A673 (cell line): Measurements from ENCODE around the gene INAFM2. TPM values are rescaled to one million over a fixed set of nuclear protein-coding genes. Genes with fewer than 3 reads are reported as not detected.

ENCODE experiments used
- BruUV-seq: library from RNA; stranded (reverse); fragments of 400-500 nt; replicated peaks from 2 replicates; lab custom pipeline; 2021; lab: Mats Ljungman, UMichigan
- CTCF ChIA-PET: fragments of 300-600 bp; sonication (Branson Sonifier 250); formaldehyde crosslinking; loops from one replicate; lab custom pipeline; 2022; ENCODE audit warnings: antibody characterized with exemption; lab: Charles Lee
- POLR2A ChIA-PET: fragments of 300-600 bp; sonication (Branson Sonifier 250); formaldehyde crosslinking; loops from one replicate; lab custom pipeline; 2022; ENCODE audit warnings: antibody characterized with exemption; ENCODE audit not compliant: low non-redundant PET; lab: Charles Lee
- DNase-seq: peaks from one replicate; pipeline ENCODE4 v3.0.0-alpha.2; 2015; ENCODE audit warnings: low spot score
- H3K27ac ChIP-seq: fragments of 200-600 bp; sonication (generic); 2 replicates; pipeline ENCODE4 v1.5.1; 2016; ENCODE audit warnings: mixed run types, low read depth, mild to moderate bottlenecking, mixed read lengths, antibody characterized with exemption, low read length; ENCODE audit not compliant: poor library complexity, severe bottlenecking
- H3K27me3 ChIP-seq: fragments of 200-600 bp; sonication (generic); replicated peaks from 2 replicates; pipeline ENCODE4 v1.6.1; 2017; ENCODE audit warnings: mixed run types, low read depth, mild to moderate bottlenecking, mixed read lengths, antibody characterized with exemption, low read length; ENCODE audit not compliant: insufficient read depth, poor library complexity
- H3K36me3 ChIP-seq: fragments of 200-600 bp; sonication (generic); 2 replicates; pipeline ENCODE4 v1.6.1; 2016; ENCODE audit warnings: mixed run types, mild to moderate bottlenecking, mixed read lengths, antibody characterized with exemption, low read length; ENCODE audit not compliant: insufficient read depth, poor library complexity, severe bottlenecking
- H3K4me1 ChIP-seq: fragments of 200-600 bp; sonication (generic); 2 replicates; pipeline ENCODE4 v1.6.1; 2017; ENCODE audit warnings: mixed run types, mild to moderate bottlenecking, mixed read lengths, antibody characterized with exemption, low read length; ENCODE audit not compliant: insufficient read depth, poor library complexity, severe bottlenecking
- H3K4me3 ChIP-seq: fragments of 200-600 bp; sonication (generic); 2 replicates; pipeline ENCODE4 v1.5.1; 2016; ENCODE audit warnings: low read depth, mixed run types, mild to moderate bottlenecking, mixed read lengths, low read length; ENCODE audit not compliant: poor library complexity, severe bottlenecking
- H3K9me3 ChIP-seq: fragments of 200-600 bp; sonication (generic); 2 replicates; pipeline ENCODE4 v1.6.1; 2016; ENCODE audit warnings: mixed run types, low read depth, mild to moderate bottlenecking, mixed read lengths, antibody characterized with exemption, low read length; ENCODE audit not compliant: poor library complexity, severe bottlenecking
- CTCF ChIP-seq: fragments of 300-800, 200-600 bp; sonication (generic); conservative IDR thresholded peaks from 2 replicates; pipeline ENCODE4 v1.5.1; 2017; ENCODE audit warnings: low read depth, mild to moderate bottlenecking, antibody characterized with exemption, low read length, moderate library complexity, mixed read lengths
- EZH2 ChIP-seq: fragments of 200-600 bp; sonication (generic); IDR thresholded peaks from 2 replicates; pipeline ENCODE4 v1.6.1; 2017; ENCODE audit warnings: borderline replicate concordance, low read depth, mild to moderate bottlenecking, mixed read lengths, antibody characterized with exemption, low read length; ENCODE audit not compliant: poor library complexity, severe bottlenecking
- intact Hi-C: fragments of 100-400 bp; cut with micrococcal nuclease; formaldehyde crosslinking; loops from one replicate; pipeline ENCODE4 v1.10.0; 2022; ENCODE audit not compliant: unreplicated experiment
- total RNA-seq: library from RNA; stranded (reverse); gene quantifications from 2 replicates; pipeline ENCODE4 v1.2.3, GENCODE V29; 2021

INAFM2 gene
- total RNA-seq, 1 experiment from 2014 or later = 14.5 TPM

GRCh38 chr15:40295297-40295696 lies 28.2 kb upstream of the INAFM2 start:
- DNase-seq = no peak
- ChIA-PET CTCF (interaction anchor here (0.6 kb wide), 1 partner anchor 1170 kb away, joined by 3 read pairs; no protein-coding TSS in a partner anchor), POLR2A (no interaction called here)
- Histone ChIP-seq H3K27ac (no peak overlapping the region), H3K9me3 (no peaks in the 10 kb centered on the region), H3K27me3 (no peaks in the 10 kb centered on the region), H3K4me1 (peaks cover 15% of the 10 kb centered on the region), H3K4me3 (no peak overlapping the region), H3K36me3 (no peaks in the 10 kb centered on the region)
- TF ChIP-seq EZH2 (no peak), CTCF (no peak)
- no TSS peak for BruUV-seq
- intact Hi-C loops = no loop called here

DNA sequence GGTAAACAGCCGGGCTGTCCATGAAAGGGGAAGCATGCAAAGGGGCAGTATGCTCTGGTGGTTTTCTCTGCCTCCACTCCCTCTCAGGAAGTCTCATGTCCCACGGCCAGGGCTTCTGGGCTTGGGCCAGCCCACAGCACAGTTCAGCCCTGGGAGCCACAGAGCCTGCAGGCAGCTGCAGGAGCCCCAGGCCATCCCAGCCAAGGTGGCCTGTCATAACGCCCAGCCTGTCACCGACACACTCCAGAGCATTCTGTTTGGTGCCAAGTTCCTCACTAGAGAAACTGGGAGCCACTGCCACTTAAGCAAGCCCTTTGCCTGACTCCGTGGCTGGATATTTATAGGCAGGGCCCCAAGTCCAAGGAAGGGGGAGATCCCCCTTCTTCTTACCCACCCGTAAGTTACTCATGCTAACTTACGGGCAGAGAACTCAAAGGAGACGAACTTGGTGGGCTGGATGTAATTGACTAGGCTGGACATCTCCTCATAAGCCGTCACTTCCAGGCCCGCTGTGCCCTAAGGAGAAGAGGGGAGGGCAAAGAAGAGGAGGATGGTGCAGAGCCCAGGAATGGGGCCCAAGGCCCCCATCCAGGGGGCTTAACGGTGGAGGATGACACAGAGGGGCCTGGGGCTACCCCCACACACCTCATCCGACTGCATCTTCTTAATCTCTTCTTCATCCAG lies 27.5 kb upstream of the INAFM2 start:
- no peak overlapping the region for H3K27ac ChIP-seq
- ChIA-PET CTCF (no interaction called here), POLR2A (no interaction called here)
- H3K27me3 ChIP-seq = no peaks in the 10 kb centered on the region
- no peaks in the 10 kb centered on the region for H3K36me3 ChIP-seq
- no TSS peak for BruUV-seq
- TF ChIP-seq EZH2 = no peak
- TF ChIP-seq CTCF = no peak
- no peak overlapping the region for H3K4me3 ChIP-seq
- no peaks in the 10 kb centered on the region for H3K9me3 ChIP-seq
- H3K4me1 ChIP-seq = peaks cover 8% of the 10 kb centered on the region
- no peak for DNase-seq
- intact Hi-C loops = no loop called here

DNA sequence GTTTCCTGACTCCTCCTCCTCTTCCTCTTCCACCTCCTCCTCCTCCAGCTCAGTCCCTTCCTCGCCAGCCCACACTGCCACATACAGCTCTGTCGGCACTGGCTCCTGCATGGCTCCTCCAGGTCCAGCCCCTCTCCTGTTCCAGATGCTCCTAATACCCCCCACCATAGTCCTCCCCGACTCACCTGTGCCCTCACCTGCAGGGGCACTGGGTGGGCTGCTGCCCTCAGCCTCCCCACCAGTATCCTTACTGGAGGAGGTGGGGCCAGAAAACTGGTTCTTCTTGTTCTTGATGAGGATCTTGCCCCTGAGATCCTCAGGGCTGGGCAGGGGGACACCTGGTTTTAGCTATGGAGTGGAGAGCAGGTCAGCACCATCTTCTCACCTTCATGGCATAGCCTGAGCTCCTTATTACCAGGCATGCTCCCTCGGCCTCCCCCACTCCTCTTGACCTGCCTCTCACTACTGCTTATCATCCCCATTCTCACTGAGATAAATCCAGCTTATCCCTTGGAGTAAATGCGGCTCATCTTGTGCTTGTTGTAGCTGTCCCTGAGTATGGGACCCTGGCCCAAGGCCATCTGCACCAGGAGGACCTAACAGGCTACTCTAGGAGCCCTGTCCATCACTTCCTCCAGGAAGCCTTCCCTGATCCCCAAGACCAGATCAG lies 26.8 kb upstream of the INAFM2 start:
- intact Hi-C loops = no loop called here
- H3K27ac ChIP-seq = no peak overlapping the region
- no peak overlapping the region for H3K4me3 ChIP-seq
- ChIA-PET POLR2A (no interaction called here), CTCF (no interaction called here)
- H3K4me1 ChIP-seq = peaks cover 1% of the 10 kb centered on the region
- H3K36me3 ChIP-seq = no peaks in the 10 kb centered on the region
- no peak for DNase-seq
- H3K27me3 ChIP-seq = no peaks in the 10 kb centered on the region
- no peak for TF ChIP-seq CTCF
- TF ChIP-seq EZH2 = no peak
- no peaks in the 10 kb centered on the region for H3K9me3 ChIP-seq
- no TSS peak for BruUV-seq
